A549 (cell line): ENCODE measurements around the gene CPSF2. TPM values are rescaled to one million over a fixed set of nuclear protein-coding genes. Genes with fewer than 3 reads are reported as not detected.

Experiments used
- ATAC-seq, 2 experiments: fragments of 200-7000 bp in 1 of 2; fragments of >200 bp in 1 of 2; cut with Nextera tagmentation in 1 of 2; cut with Tn5 transposase in 1 of 2; 3 replicates each; pipeline versions ENCODE4 v1.8.0 to v1.9.1; 2018 to 2020; ENCODE audit warnings: mild to moderate bottlenecking in 1 of 2, moderate library complexity in 1 of 2
- CTCF ChIA-PET: fragments of 300-600 bp; sonication (Branson Sonifier 250); formaldehyde crosslinking; extraction: SDS; loops from one replicate; lab custom pipeline; 2021; ENCODE audit warnings: antibody characterized with exemption, inconsistent platforms; lab: Yijun Ruan, JAX
- POLR2A ChIA-PET: fragments of 350-600 bp; formaldehyde crosslinking; extraction: SDS; loops from one replicate; lab custom pipeline; 2021; ENCODE audit warnings: antibody characterized with exemption, inconsistent platforms; lab: Yijun Ruan, JAX
- DNase-seq, 2 experiments: peaks; one replicate each; pipeline versions ENCODE4 v3.0.0 to v3.0.0-alpha.2; 2011 to 2016; ENCODE audit warnings: low read depth in 1 of 2, low spot score in 1 of 2
- FAIRE-seq: peaks from 2 replicates; lab custom pipeline; 2011; peaks lifted over from hg19 to GRCh38; lab: Jason Lieb, UNC
- H3K27ac ChIP-seq, 2 experiments: fragments of >200 bp; sonication (Bioruptor Twin); formaldehyde crosslinking; 3 replicates each; pipeline ENCODE4 v1.5.1; 2016 to 2017
- H3K4me1 ChIP-seq: fragments of >200 bp; sonication (Bioruptor Twin); formaldehyde crosslinking; 3 replicates; pipeline ENCODE4 v1.6.1; 2016
- H3K4me2 ChIP-seq: fragments of >200 bp; sonication (Bioruptor Twin); formaldehyde crosslinking; 3 replicates; pipeline ENCODE4 v1.6.1; 2016
- H3K4me3 ChIP-seq: fragments of >200 bp; sonication (Bioruptor Twin); formaldehyde crosslinking; 3 replicates; pipeline ENCODE4 v1.5.1; 2016
- H3K9me3 ChIP-seq: fragments of >200 bp; sonication (Bioruptor Twin); formaldehyde crosslinking; 3 replicates; pipeline ENCODE4 v1.6.1; 2016
- ATOH8 ChIP-seq: fragments of 250-450 bp; sonication (Bioruptor Pico); IDR thresholded peaks from 2 replicates; pipeline ENCODE4 v1.5.0; 2020; ENCODE audit warnings: low read depth, mild to moderate bottlenecking, moderate library complexity
- E2F6 ChIP-seq: IDR thresholded peaks from 2 replicates; pipeline ENCODE4 v1.6.1; 2012; ENCODE audit warnings: low read depth, borderline replicate concordance
- EP300 ChIP-seq, 2 experiments: fragments of >200 bp; sonication (Bioruptor Twin); formaldehyde crosslinking; IDR thresholded peaks; 2 replicates in 1 of 2; 3 replicates in 1 of 2; pipeline ENCODE4 v1.6.1; 2016 to 2017
- ESRRA ChIP-seq: fragments of 150-350 bp; IDR thresholded peaks from 2 replicates; pipeline ENCODE4 v1.6.1; 2014; ENCODE audit warnings: mild to moderate bottlenecking, low read length, borderline replicate concordance
- FOSB ChIP-seq: fragments of 250-450 bp; sonication (Bioruptor Pico); IDR thresholded peaks from 2 replicates; pipeline ENCODE4 v1.5.0; 2020; ENCODE audit warnings: mild to moderate bottlenecking, moderate library complexity
- FOSL2 ChIP-seq, 2 experiments: fragments of 450-650 bp in 1 of 2; fragments of >200 bp in 1 of 2; sonication (Bioruptor Twin) in 1 of 2; formaldehyde crosslinking; IDR thresholded peaks; 2 replicates each; pipeline versions ENCODE4 v1.5.0 to v1.6.1; 2016 to 2020; ENCODE audit warnings: mild to moderate bottlenecking in 1 of 2, moderate library complexity in 1 of 2
- HES2 ChIP-seq: fragments of >200 bp; sonication (Bioruptor Twin); formaldehyde crosslinking; IDR thresholded peaks from 2 replicates; pipeline ENCODE4 v1.6.1; 2016
- HEYL ChIP-seq: fragments of 250-450 bp; sonication (Bioruptor Pico); IDR thresholded peaks from 2 replicates; pipeline ENCODE4 v1.8.0; 2021; ENCODE audit warnings: mild to moderate bottlenecking, moderate library complexity
- HOXB5 ChIP-seq: fragments of 250-450 bp; sonication (Bioruptor Pico); IDR thresholded peaks from 2 replicates; pipeline ENCODE4 v1.5.0; 2020; ENCODE audit warnings: mild to moderate bottlenecking, moderate library complexity
- JUN ChIP-seq, 2 experiments: fragments of >200 bp; sonication (Bioruptor Twin); formaldehyde crosslinking; IDR thresholded peaks; 2 replicates in 1 of 2; 3 replicates in 1 of 2; pipeline ENCODE4 v1.6.1; 2016 to 2017
- JUNB ChIP-seq: fragments of >200 bp; sonication (Bioruptor Twin); formaldehyde crosslinking; IDR thresholded peaks from 2 replicates; pipeline ENCODE4 v1.6.1; 2016
- KDM1A ChIP-seq: fragments of 200-600 bp; sonication (generic); IDR thresholded peaks from 2 replicates; pipeline ENCODE4 v1.6.1; 2016; ENCODE audit warnings: low read depth, mild to moderate bottlenecking
- MAX ChIP-seq: IDR thresholded peaks from 2 replicates; pipeline ENCODE4 v1.6.1; 2012
- NFE2L2 ChIP-seq: fragments of 150-350 bp; conservative IDR thresholded peaks from 2 replicates; pipeline ENCODE4 v1.6.1; 2014; ENCODE audit warnings: low read length
- NPAS2 ChIP-seq: fragments of 250-450 bp; sonication (Bioruptor Pico); IDR thresholded peaks from 2 replicates; pipeline ENCODE4 v1.8.0; 2022; ENCODE audit warnings: mild to moderate bottlenecking, moderate library complexity, borderline replicate concordance
- NR3C1 ChIP-seq: fragments of >200 bp; sonication (Bioruptor Twin); formaldehyde crosslinking; IDR thresholded peaks from 3 replicates; pipeline ENCODE4 v1.6.1; 2017
- PBX3 ChIP-seq: IDR thresholded peaks from 2 replicates; pipeline ENCODE4 v1.6.1; 2012
- PHF8 ChIP-seq: fragments of 200-600 bp; sonication (generic); IDR thresholded peaks from 2 replicates; pipeline ENCODE4 v1.6.1; 2016; ENCODE audit warnings: low read depth, mild to moderate bottlenecking, antibody characterized with exemption, moderate library complexity, borderline replicate concordance
- RAD21 ChIP-seq, 2 experiments: fragments of >200 bp in 1 of 2; sonication (Bioruptor Twin) in 1 of 2; formaldehyde crosslinking in 1 of 2; IDR thresholded peaks in 1 of 2; conservative IDR thresholded peaks in 1 of 2; 2 replicates in 1 of 2; 3 replicates in 1 of 2; pipeline ENCODE4 v1.6.1; 2012 to 2018; ENCODE audit warnings: inconsistent platforms in 1 of 2
- RARB ChIP-seq: fragments of 250-450 bp; sonication (Bioruptor Pico); IDR thresholded peaks from 2 replicates; pipeline ENCODE4 v1.8.0; 2021; ENCODE audit warnings: mild to moderate bottlenecking, moderate library complexity
- RCOR1 ChIP-seq: fragments of 150-350 bp; IDR thresholded peaks from 2 replicates; pipeline ENCODE4 v1.6.1; 2014; ENCODE audit warnings: antibody characterized with exemption, low read length, low read depth
- RFX5 ChIP-seq: fragments of 450-650 bp; IDR thresholded peaks from 2 replicates; pipeline ENCODE4 v1.7.1; 2014; ENCODE audit warnings: antibody characterized with exemption, mild to moderate bottlenecking, moderate library complexity
- ZSCAN20 ChIP-seq: fragments of 250-450 bp; sonication (Bioruptor Pico); IDR thresholded peaks from 2 replicates; pipeline ENCODE4 v1.8.0; 2022; ENCODE audit warnings: mild to moderate bottlenecking, moderate library complexity
- WGBS: methylation state at CpG from one replicate; pipeline ENCODE4 v1.1.6; 2017; ENCODE audit errors: missing lambda C conversion rate; 5-methylcytosine and 5-hydroxymethylcytosine counted together
- polyA plus RNA-seq, 4 experiments: library from polyadenylated mRNA; depleted of rRNA in 3 of 4; stranded (reverse); fragments of >200 nt; fragmentation: RNase III in 1 of 4; extraction: RNeasy Plus Mini Kit Qiagen cat#74134 plus additional on column Dnase treatment in 1 of 4; gene quantifications; 2 replicates in 3 of 4; 3 replicates in 1 of 4; pipeline ENCODE4 v1.2.3, GENCODE V29; 2011 to 2017

The CPSF2 gene
- polyA plus RNA-seq, 2 of the 4 experiments (the other 2 are of a cell fraction), result 57.3 to 75.3 TPM

GRCh38 chr14:92199763-92200162 lies 78.0 kb downstream of the CPSF2 start:
- peak; percentile 52 to 66; a peak in 3 of 6 replicates for ATAC-seq
- POLR2A ChIA-PET, result no interaction called here
- CTCF ChIA-PET, result interaction anchor here (0.6 to 1.3 kb wide), 3 partner anchors 9 to 191 kb away, joined by 3 to 4 read pairs (median 3); no protein-coding TSS in a partner anchor

GRCh38 chr14:92203116-92203515 lies 81.3 kb downstream of the CPSF2 start:
- no peak overlapping the region for H3K4me3 ChIP-seq
- CTCF ChIA-PET, result no interaction called here
- no peak for DNase-seq
- POLR2A ChIA-PET, result no interaction called here
- WGBS, result 22% methylated on average over 7 of the region's 7 CpGs
- H3K27ac ChIP-seq, result no peak overlapping the region
- H3K4me2 ChIP-seq, result no peak overlapping the region
- no peak for TF ChIP-seq PBX3
- no peak for TF ChIP-seq RFX5
- no peak for TF ChIP-seq KDM1A
- TF ChIP-seq FOSL2 (IDR thresholded peaks at IDR 0.05), result no peak
- no peak for TF ChIP-seq FOSL2 (CRISPR knock-in tag; IDR thresholded peaks at IDR 0.05)
- TF ChIP-seq NPAS2 (CRISPR knock-in tag), result no peak
- no peak for TF ChIP-seq HEYL (CRISPR knock-in tag)
- TF ChIP-seq FOSB, result no peak
- TF ChIP-seq JUN (IDR thresholded peaks at IDR 0.05), result no peak
- TF ChIP-seq ATOH8 (CRISPR knock-in tag), result no peak
- no peak for TF ChIP-seq E2F6
- TF ChIP-seq NR3C1, result no peak
- TF ChIP-seq RARB (CRISPR knock-in tag), result no peak
- TF ChIP-seq EP300 (IDR thresholded peaks at IDR 0.05), result no peak
- no peak for TF ChIP-seq HOXB5 (CRISPR knock-in tag)
- no peak for TF ChIP-seq RAD21 (conservative IDR thresholded peaks at IDR 0.05 in 1 of 2, IDR thresholded peaks at IDR 0.05 in 1 of 2)
- TF ChIP-seq RCOR1, result no peak
- TF ChIP-seq NFE2L2, result no peak
- TF ChIP-seq MAX, result no peak
- TF ChIP-seq PHF8, result no peak
- H3K4me1 ChIP-seq, result no peaks in the 10 kb centered on the region
- FAIRE-seq, result no peak
- no peaks in the 10 kb centered on the region for H3K9me3 ChIP-seq
- ATAC-seq, result no peak

More at GRCh38 chr14:92199763-92200162, 78.0 kb downstream of the CPSF2 start:
- FAIRE-seq, result no peak
- Histone ChIP-seq H3K4me2 (no peak overlapping the region), H3K9me3 (no peaks in the 10 kb centered on the region), H3K27ac (no peak overlapping the region), H3K4me3 (no peak overlapping the region), H3K4me1 (no peaks in the 10 kb centered on the region)
- 20% methylated on average over 6 of the region's 6 CpGs for WGBS
- TF ChIP-seq ESRRA (no peak), RAD21 (conservative IDR thresholded peaks at IDR 0.05 in 1 of 2, IDR thresholded peaks at IDR 0.05 in 1 of 2) (peak in 1 of 2 experiments; percentile 16; a peak in 1 of 5 replicates)
- DNase-seq, result no peak

- DNase-seq, result no peak
- CTCF ChIA-PET, result no interaction called here
- Histone ChIP-seq H3K4me1 (no peaks in the 10 kb centered on the region), H3K4me3 (no peak overlapping the region), H3K9me3 (no peaks in the 10 kb centered on the region), H3K27ac (no peak overlapping the region), H3K4me2 (no peak overlapping the region)
- no peak for FAIRE-seq
- TF ChIP-seq JUNB (no peak), ZSCAN20 (no peak), HES2 (no peak), RCOR1 (no peak)
- no peak for ATAC-seq
- 16% methylated on average over 2 of the region's 2 CpGs for WGBS
- POLR2A ChIA-PET, result no interaction called here
Measured at GRCh38 chr14:92204792-92205191, 83.0 kb downstream of the CPSF2 start.
